ENCODE data around the gene ZNF587B. TPM values are rescaled to one million over a fixed set of nuclear protein-coding genes. Genes with fewer than 3 reads are reported as not detected.
"Not testable (repeated sequence)": the region's sequence is repeated elsewhere in the genome, so short reads cannot be mapped to it uniquely, and the experiment has no call there.

ZNF587B gene
- polyA plus RNA-seq, 5 donors = 9.5 to 17.0 (median 13.7) TPM

DNA sequence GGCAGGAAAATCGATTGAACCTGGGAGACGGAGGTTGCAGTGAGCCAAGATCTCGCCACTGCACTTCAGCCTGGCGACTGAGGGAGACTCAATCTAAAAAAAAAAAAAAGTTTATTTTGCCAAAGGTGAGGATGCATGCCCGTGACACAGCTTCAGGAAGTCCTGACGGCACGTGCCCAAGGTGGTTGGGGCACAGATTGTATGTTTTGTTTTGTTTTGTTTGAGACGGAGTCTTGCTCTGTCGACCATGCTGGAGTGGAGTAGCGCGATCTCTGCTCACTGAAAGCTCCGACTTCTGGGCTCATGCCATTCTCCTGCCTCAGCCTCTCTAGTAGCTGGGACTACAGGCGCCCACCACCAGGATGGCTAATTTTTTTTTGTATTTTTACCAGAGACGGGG is 12.1 kb upstream of the ZNF587B start:
- no peak for DNase-seq

DNA sequence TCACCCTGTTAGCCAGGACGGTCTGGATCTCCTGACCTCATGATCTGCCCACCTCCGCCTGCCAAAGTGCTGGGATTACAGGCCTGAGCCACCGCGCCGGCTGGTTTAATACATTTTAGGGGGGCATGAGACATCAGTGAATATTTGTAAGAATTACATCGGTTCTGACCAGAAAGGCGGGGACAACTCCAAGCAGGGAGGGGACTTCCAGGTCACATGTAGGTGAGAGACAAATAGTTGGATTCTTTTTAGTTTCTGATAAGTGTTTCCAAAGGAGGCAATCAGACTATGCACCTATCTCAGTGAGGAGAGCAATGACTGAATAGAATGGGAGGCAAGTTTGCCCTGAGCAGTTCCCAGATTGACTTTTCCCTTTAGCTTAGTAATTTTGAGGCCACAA is 11.7 kb upstream of the ZNF587B start:
- DNase-seq = no peak

DNA sequence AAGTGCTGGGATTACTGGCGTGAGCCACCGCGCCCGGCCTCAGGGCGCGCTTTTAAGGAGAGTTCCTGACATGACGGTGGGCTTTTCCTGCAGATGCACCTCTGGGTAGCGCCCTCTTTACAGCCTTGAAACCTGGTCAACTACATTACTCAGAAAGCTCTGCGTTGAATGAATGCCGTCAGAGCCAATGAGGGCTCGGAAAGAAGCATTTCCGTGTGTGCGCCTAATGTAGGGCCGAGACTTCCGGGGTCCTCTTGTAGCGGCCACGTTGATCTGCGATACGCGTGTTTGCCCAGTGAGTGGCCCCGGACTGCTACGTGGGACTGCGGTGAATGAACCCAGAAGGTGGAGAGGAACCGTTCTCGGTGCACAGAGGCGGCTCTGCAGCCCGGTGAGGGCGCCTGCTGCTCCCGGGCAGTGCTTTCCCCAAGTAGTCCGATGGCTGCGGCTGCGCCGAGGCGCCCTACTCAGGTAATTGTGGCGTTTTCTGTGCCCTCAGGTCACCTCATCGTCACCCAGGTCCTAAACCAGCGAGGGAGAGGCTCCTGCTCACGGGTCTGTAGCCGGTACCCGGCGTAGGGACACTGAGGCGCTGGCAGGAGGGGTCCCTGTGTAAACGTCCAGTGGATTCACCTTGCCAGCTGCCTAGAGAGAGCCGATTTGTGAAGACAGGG is 10.5 kb upstream of the ZNF587B start:
- peak; percentile 84 for DNase-seq

DNA sequence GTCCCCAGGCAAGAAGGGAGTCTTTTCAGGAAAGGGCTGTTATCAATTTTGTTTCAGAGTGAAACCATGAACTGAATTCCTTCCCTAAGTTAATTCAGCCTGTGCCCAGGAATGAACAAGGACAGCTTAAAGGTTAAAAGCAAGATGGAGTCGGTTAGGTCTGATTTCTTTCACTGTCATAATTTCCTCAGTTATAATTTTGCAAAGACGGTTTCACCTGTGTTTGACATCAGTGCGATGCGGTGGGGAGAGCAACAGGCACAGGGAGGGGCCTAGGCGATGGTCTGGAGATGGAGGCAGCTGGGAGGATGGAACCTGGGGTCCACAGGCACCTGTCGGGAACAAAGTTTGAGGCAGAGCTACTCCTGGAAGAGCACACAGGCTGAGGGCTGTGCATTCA is 9.5 kb upstream of the ZNF587B start:
- DNase-seq = no peak

DNA sequence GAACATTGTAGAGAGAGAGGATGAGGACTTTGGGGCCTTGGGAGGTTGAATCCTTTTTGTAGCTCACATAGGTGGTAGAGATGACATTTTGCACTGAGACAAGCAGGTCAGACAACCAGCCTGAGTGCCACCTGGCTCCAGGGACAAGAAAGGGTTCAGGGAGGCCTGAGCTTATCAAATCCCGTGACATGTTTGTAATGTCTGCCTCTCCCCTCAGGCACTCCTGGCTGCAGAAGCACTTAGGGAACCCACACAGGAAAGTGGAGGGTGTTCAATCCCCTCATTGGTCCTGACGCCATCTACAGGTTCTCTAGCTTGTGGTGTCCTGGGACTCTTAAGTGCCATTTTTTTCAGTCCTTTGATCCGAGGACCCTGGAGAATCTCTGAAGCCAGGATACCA is 9.0 kb upstream of the ZNF587B start:
- not testable (repeated sequence) for DNase-seq

DNA sequence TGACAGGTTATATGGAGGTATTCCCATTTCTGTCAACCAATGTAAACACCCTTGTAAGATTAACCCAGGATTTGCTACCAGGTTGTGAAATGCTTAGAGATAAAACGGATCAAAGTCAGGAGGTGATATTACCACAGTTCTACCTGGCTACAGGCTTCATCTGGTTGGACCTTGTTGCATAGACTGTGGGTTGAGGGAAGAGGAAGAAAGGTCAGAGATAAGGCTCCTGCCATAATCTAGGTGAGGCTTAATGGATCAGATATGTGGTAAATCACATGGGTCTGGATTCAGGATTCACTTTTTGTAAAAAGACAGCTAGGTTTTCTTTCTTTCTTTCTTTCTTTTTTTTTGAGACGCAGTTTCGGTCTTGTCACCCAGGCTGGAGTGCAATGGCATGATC is 8.6 kb upstream of the ZNF587B start:
- not testable (repeated sequence) for DNase-seq

DNA sequence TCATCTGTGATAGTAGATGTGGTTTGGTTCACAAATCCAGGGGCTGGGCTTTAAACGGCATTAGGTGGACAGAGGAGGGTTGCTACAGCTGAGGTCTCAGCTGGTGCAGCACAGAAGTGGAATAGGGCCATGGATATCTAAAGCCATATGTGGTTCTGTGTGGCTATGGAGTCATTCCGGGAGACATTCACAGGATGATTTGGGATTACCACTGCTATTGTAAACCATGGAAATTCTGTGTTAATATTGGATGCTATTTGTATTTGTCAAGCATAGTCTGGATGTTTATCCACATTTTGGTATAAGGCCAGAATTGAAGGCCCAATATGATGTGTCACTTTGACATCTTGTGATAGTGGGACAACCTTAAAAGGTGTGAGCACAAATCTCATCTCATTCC is 6.9 kb upstream of the ZNF587B start:
- not testable (repeated sequence) for DNase-seq

DNA sequence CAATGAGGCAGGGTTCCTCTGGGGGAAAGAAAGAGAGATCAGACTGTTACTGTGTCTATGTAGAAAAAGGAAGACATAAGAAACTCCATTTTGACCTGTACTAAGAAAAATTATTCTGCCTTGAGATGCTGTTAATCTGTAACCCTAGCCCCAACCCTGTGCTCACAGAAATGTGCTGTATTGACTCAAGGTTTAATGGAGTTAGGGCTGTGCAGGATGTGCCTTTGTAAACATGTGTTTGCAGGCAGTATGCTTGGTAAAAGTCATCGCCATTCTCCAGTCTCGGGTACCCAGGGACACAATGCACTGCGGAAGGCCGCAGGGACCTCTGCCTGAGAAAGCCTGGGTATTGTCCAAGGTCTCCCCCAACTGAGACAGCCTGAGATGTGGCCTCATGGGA is 6.5 kb upstream of the ZNF587B start:
- not testable (repeated sequence) for DNase-seq

DNA sequence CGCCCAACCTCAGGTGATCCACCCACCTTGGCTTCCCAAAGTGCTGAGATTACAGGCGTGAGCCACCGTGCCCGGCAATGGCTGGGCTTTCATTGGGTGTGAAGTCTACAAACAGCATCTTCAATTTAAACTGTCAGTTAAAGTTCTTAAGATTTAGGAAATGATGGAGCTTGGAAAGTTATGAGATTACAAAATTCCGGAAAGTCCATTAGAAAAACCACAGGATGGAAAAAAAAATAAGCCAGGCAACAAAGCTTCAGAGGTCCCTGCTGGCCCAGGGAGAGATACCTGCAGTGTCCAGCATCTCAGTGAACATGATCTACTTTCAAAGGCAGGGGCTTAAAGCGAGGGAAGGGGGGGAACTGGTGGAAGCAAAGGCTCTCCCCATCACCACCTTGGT is 4.6 kb upstream of the ZNF587B start:
- no peak for DNase-seq

DNA sequence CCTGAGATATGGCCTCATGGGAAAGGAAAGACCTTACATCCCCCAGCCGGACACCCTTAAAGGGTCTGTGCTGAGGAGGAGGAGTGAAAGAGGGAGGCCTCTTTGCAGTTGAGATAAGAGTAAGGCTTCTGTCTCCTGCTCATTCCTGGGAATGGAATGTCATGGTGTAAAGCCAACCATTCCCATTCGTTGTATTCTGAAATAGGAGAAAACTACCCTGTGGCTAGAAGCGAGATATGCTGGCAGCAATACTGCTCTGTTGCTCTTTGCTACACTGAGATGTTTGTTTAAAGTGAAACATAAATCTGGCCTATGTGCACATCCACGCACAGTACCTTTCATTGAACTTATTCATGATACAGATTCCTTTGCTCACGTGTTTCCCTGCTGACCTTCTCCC is 783 bp upstream of the ZNF587B start:
- no peak for DNase-seq

DNA sequence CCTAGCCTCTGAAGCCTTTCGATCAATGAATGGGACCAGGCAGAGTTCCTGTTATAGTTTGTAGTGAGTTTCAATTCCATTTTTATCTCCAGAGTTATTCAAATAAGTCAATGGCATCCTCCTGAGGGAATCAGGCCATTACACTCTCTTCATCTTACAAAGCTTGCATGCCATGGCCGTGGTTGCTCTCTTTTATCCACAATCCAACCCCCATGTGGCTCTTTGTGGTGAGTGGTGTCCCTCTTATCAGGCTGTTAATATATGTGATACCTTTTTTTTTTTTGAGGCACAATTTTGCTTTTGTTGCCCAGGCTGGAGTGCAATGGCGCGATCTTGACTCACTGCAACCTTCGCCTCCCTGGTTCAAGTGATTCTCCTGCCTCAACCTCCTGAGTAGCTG is 6.9 kb downstream of the ZNF587B start:
- not testable (repeated sequence) for DNase-seq

DNA sequence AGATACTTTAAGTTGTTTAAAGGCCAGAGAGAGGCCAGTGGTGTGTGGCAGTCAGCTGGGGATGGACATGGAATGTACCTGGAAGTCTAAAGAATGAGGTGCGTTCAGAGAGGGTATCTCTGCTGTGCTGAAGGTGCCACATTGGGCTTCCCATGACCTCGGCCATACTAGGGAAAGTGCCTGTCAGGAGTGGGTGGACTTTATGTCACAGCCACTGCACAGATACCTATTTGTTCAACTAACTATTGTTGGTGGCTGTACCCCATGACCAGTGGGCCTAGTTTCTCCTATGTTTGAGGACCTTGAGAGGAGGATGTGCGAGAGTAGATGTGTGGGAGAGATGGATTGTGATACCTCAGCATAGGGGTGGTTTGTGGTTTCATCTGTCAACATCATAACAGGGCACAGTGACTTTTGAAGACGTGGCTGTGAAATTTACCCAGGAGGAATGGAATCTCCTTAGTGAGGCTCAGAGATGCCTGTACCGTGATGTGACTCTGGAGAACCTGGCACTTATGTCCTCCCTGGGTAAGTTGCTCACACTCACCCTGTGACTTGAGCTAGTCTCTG is 8.6 kb downstream of the ZNF587B start:
- not testable (repeated sequence) for DNase-seq

DNA sequence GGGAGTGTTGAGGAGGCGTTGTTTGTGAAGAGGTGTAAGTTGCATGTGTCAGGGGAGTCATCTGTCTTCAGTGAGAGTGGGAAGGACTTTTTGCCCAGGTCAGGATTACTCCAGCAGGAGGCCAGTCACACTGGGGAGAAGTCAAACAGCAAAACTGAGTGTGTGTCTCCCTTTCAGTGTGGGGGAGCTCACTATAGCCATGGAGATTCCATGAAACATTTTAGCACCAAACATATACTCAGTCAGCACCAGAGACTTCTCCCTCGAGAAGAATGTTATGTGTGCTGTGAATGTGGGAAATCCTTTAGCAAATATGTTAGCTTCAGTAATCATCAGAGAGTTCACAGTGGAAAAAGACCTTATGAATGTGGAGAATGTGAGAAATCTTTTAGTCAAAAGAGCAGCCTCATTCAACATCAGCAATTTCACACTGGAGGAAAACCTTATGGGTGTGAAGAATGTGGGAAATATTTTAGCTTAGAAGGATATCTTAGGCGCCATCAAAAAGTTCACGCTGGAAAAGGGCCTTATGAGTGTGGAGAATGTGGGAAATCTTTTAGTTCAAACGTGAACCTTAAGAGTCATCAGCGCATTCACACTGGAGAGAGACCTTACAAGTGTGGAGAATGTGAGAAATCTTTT is 11.1 kb downstream of the ZNF587B start:
- DNase-seq = no peak

DNA sequence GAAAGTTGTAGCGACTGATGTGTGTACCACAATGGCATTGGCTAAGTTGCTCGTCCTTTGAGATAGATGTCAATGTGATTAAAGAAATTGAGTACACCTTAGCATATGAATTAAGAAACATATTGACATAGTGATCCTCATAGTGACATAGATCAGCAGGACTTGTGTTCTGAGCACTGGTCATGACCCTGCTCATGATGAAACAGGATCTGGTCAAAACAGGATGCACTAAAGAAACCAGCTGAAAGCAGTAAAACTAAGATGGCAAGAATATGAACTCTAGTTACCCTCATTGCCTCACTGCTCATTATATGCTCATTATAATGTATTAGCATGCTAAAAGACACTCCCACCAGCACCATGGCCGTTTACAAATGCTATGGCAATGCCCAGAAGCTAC is 17.1 kb downstream of the ZNF587B start:
- DNase-seq = not testable (repeated sequence)

DNA sequence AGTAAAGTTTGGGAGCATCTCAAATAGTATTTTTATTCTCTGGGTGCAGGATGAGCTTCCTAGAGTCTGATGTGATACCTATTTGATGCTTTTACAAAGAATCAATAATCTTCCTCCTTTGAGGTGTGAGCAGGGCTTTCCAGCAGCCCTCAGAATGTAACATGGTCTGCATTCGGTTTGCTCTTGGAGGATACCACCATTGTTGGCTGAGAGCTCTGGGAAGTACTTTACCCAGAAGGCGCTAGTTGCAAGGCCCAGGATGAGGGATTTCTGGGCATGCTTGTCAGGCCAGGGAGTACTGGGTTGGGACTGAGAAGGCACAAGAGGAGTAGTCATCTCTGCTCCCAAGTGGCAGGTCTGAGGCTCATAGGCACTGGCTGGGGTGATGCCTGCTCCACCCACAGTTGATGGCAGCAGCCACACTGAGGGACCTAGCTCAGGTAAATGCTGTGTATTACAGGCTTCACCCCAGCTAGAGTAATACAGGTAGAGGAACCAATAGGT is 19.1 kb downstream of the ZNF587B start:
- not testable (repeated sequence) for DNase-seq

DNA sequence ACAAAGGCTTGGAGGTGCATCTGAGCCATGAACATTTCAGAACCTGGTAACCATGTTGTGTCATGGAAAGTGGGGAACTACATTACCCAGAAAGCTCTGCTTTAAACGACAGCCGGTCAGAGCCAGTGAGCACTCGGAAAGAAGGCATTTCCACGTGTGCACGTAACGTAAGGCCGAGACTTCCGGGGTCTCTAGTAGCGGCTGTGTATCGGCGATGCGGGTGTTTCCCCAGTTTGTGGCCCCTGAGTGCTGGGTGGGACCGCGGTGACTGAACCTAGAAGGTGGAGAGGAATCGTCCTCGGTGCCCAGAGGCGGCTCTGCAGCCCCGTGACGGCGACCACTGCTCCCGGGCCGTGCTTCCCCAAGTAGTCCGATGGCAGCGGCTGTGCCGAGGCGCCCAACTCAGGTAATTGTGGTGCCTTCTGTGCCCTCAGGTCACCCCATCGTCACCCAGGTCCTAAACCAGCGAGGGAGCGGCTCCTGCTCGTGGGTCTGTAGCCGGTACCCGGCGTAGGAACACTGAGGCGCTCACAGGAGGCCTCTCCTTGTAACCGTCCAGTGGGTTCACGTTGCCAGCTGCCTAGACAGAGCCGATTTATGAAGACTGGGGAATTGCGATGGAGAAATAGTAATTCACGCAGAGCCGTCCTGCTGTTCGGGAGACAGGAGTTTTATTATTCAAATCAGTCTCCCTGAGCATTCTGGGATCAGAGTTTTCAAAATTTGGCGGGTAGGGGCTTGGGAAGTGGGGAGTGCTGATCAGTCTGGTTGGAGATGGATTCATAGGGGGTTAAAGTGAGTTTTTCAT is 19.8 kb downstream of the ZNF587B start, which contains the start of gene ZNF587:
ZNF587 (plus strand) TSS at position 194 of the 808 bp plus-strand sequence; CDS start at position 374, 180 bp downstream.
- DNase-seq = peak; percentile 61 to 68

DNA sequence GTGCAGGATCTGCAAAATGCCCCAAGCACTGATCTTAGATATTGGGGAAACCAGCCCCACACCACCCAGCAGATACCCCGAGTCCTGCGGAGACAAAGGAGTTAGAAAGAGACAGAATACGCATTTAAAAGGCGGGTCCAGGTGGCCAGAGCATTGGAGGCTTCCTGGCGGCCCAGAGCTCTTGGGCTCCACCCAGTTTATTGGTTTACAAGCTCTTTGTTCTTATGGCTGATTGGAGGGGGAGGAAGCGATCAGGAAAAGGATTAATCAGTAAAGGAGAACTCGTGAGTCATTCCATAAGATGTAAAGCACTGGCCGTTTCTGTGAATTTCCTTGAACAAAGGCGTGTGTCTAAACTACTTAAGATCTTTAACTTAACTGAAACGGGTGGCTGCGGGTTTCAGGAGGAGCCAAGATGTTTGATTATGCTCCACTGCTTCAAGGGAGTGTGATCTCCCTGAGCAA is 20.5 kb downstream of the ZNF587B start:
- DNase-seq = no peak

DNA sequence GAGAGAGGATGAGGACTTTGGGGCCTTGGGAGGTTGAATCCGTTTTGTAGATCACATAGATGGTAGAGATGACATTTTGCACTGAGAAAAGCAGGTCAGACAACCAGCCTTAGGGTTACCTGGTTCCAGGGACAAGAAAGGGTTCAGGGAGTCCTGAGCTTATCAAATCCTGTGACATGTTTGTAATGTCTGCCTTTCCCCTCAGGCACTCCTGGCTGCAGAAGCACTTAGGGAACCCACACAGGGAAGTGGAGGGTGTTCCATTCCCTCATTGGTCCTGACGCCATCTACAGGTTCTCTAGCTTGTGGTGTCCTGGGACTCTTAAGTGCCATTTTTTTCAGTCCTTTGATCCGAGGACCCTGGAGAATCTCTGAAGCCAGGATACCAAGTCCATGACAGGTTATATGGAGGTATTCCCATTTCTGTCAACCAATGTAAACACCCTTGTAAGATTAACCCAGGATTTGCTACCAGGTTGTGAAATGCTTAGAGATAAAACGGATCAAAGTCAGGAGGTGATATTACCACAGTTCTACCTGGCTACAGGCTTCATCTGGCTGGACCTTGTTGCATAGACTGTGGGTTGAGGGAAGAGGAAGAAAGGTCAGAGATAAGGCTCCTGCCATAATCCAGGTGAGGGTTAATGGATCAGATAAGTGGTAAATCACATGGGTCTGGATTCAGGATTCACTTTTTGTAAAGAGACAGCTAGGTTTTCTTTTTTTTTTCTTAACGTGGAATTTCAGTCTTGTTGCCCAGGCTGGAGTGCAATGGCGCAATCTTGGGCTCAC is 21.9 kb downstream of the ZNF587B start:
- not testable (repeated sequence) for DNase-seq

DNA sequence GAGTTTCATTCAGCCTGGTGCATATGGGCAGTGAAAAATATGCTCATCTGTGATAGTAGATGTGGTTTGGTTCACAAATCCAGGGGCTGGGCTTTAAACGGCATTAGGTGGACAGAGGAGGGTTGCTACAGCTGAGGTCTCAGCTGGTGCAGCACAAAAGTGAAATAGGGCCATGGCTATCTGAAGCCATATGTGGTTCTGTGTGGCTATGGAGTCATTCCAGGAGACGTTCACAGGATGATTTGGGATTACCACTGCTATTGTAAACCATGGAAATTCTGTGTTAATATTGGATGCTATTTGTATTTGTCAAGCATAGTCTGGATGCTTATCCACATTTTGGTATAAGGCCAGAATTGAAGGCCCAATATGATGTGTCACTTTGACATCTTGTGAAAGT is 24.0 kb downstream of the ZNF587B start:
- not testable (repeated sequence) for DNase-seq

DNA sequence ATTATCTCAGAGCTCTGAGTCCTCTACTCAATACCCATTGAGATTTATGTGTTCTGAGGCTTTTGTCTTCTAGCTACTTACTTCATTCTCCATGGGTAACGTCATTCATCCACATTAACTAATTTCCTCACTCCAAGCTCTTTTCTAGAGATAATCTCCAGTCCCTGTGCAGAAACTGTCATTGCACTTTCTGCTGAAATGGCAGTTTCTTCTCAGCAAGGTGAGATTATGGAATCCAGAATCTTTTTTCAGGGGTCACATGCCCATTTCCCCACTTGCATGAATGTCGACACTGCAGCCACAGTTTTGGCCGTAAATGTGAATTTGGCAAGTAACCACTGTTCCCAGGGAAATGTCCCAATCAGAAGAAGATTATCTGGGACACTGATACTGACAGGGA is 32.3 kb downstream of the ZNF587B start:
- DNase-seq = not testable (repeated sequence)

DNA sequence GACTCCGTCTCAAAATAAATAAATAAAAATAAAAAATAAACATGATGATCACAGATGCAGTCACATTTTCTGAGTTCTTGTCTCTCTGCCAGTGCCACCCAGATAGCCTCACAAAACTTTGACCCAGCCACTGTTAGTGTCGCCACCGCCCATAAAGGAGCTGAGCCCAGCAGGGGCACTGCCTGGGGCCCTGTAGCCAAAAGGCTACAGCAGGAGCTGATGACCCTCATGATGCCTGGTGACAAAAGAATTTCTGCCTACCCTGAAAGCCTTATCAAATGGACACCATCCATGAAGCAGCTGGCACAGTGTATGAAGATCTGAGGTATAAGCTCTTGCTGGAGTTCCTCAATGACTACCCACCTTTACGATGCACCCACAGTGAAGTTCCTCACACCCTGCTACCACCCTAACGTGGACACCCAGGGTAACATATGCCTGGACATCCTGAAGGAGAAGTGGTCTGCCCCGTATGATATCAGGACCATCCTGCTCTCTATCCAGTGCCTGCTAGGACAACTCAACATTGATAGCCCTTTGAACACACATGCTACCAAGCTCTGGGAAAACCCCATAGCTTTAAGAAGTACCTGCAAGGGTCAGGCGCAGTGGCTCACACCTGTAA is 37.9 kb downstream of the ZNF587B start:
- DNase-seq = no peak

Measured in right lung (tissue), 5 donors.